ENCODE measurements around the gene TAF4B.
"Not testable (repeated sequence)": the region's sequence is repeated elsewhere in the genome, so short reads cannot be mapped to it uniquely, and the experiment has no call there.

Gene TAF4B

GRCh38 chr18:26242392-26242791, 16.1 kb downstream of the TAF4B start:
- DNase-seq = not testable (repeated sequence)

- DNase-seq = not testable (repeated sequence)
These were observed 19.2 kb downstream of the TAF4B start for GRCh38 chr18:26245434-26245833.

- no peak for DNase-seq
These were observed 26.2 kb downstream of the TAF4B start for GRCh38 chr18:26252411-26252810.

GRCh38 chr18:26254808-26255207, 28.6 kb downstream of the TAF4B start:
- DNase-seq = not testable (repeated sequence)

GRCh38 chr18:26255695-26256622, 29.7 kb downstream of the TAF4B start:
- DNase-seq = no peak

GRCh38 chr18:26258711-26259110, 32.5 kb downstream of the TAF4B start:
- no peak for DNase-seq

GRCh38 chr18:26259416-26259815, 33.2 kb downstream of the TAF4B start:
- DNase-seq = not testable (repeated sequence)

GRCh38 chr18:26262156-26262555, 35.9 kb downstream of the TAF4B start:
- DNase-seq = no peak

- DNase-seq = no peak
These were observed 41.2 kb downstream of the TAF4B start for GRCh38 chr18:26267357-26267930.

- no peak for DNase-seq
These were observed 42.2 kb downstream of the TAF4B start for GRCh38 chr18:26268454-26268853.

- no peak for DNase-seq
These were observed 45.8 kb downstream of the TAF4B start for GRCh38 chr18:26271917-26272549.

- no peak for DNase-seq
These were observed 51.1 kb downstream of the TAF4B start for GRCh38 chr18:26277374-26277773.

GRCh38 chr18:26279428-26279827, 53.2 kb downstream of the TAF4B start:
- no peak for DNase-seq

- DNase-seq = no peak
These were observed 59.8 kb downstream of the TAF4B start for GRCh38 chr18:26286008-26286407.

GRCh38 chr18:26287644-26288043, 61.4 kb downstream of the TAF4B start:
- DNase-seq = no peak

- DNase-seq = no peak
These were observed 64.1 kb downstream of the TAF4B start for GRCh38 chr18:26290385-26290784.

GRCh38 chr18:26293982-26294381, 67.7 kb downstream of the TAF4B start:
- DNase-seq = no peak

GRCh38 chr18:26298107-26298506, 71.9 kb downstream of the TAF4B start:
- DNase-seq = no peak

- no peak for DNase-seq
These were observed 75.4 kb downstream of the TAF4B start for GRCh38 chr18:26301681-26302080.

- DNase-seq = not testable (repeated sequence)
These were observed 77.0 kb downstream of the TAF4B start for GRCh38 chr18:26303222-26303621.

- no peak for DNase-seq
These were observed 78.3 kb downstream of the TAF4B start for GRCh38 chr18:26304511-26304910.

- no peak for DNase-seq
These were observed 81.0 kb downstream of the TAF4B start for GRCh38 chr18:26307161-26307773.

GRCh38 chr18:26309281-26309680, 83.0 kb downstream of the TAF4B start:
- DNase-seq = no peak
